Stimulated activated CD4-positive, alpha-beta T cell treated with anti-CD3 and anti-CD28 coated beads, Interleukin-15, amount 100 ng/mL, for 1 hour (primary cell): ENCODE results near the gene TMPRSS13.
"Not testable (repeated sequence)": the region's sequence is repeated elsewhere in the genome, so short reads cannot be mapped to it uniquely, and the experiment has no call there.

Experiments
- DNase-seq, 2 donors: peaks; one replicate each; pipeline ENCODE4 v3.0.0-alpha.2; 2020; ENCODE audit warnings: low read depth in 1 of 2, low spot score in 1 of 2

TMPRSS13 gene

GRCh38 chr11:117950993-117951961 is 22.1 kb upstream of the TMPRSS13 start:
- no peak for DNase-seq

GRCh38 chr11:117950301-117950700 is 21.1 kb upstream of the TMPRSS13 start:
- DNase-seq = peak in 1 of 2 donors; percentile 43

GRCh38 chr11:117949062-117949461 is 19.9 kb upstream of the TMPRSS13 start:
- DNase-seq = no peak

- not testable (repeated sequence) for DNase-seq
Observed at GRCh38 chr11:117948466-117948865, 19.3 kb upstream of the TMPRSS13 start.

GRCh38 chr11:117947751-117948150 is 18.5 kb upstream of the TMPRSS13 start:
- DNase-seq = not testable (repeated sequence)

- DNase-seq = peak; percentile 62 to 70
Observed at GRCh38 chr11:117946842-117947526, 17.8 kb upstream of the TMPRSS13 start.

GRCh38 chr11:117946156-117946841 is 17.1 kb upstream of the TMPRSS13 start:
- no peak for DNase-seq

- DNase-seq = no peak
Observed at GRCh38 chr11:117945047-117945810, 16.0 kb upstream of the TMPRSS13 start.

- DNase-seq = no peak
Observed at GRCh38 chr11:117944554-117944953, 15.4 kb upstream of the TMPRSS13 start.

GRCh38 chr11:117941976-117942654 is 12.9 kb upstream of the TMPRSS13 start:
- no peak for DNase-seq

- no peak for DNase-seq
Observed at GRCh38 chr11:117941163-117941707, 12.0 kb upstream of the TMPRSS13 start.

- DNase-seq = no peak
Observed at GRCh38 chr11:117940736-117941135, 11.5 kb upstream of the TMPRSS13 start.

- DNase-seq = no peak
Observed at GRCh38 chr11:117936973-117937372, 7.8 kb upstream of the TMPRSS13 start.

- DNase-seq = no peak
Observed at GRCh38 chr11:117934526-117935307, 5.5 kb upstream of the TMPRSS13 start.

GRCh38 chr11:117933930-117934329 is 4.7 kb upstream of the TMPRSS13 start:
- DNase-seq = no peak

- DNase-seq = no peak
Observed at GRCh38 chr11:117933475-117933874, 4.3 kb upstream of the TMPRSS13 start.

- no peak for DNase-seq
Observed at GRCh38 chr11:117932947-117933346, 3.7 kb upstream of the TMPRSS13 start.

- DNase-seq = no peak
Observed at GRCh38 chr11:117932426-117932825, 3.2 kb upstream of the TMPRSS13 start.

- DNase-seq = no peak
Observed at GRCh38 chr11:117931971-117932370, 2.8 kb upstream of the TMPRSS13 start.
